GM18526 (cell line): ENCODE measurements around the gene ROBO1.

Experiments
- POLR2A ChIP-seq: IDR thresholded peaks from 3 replicates; pipeline ENCODE4 v1.6.1; 2011; ENCODE audit not compliant: insufficient read length; ENCODE audit errors: extremely low read depth

Gene ROBO1

GRCh38 chr3:78912687-78913086 lies 855.1 kb downstream of the ROBO1 start:
- no peak for TF ChIP-seq POLR2A

- TF ChIP-seq POLR2A = no peak
These were observed 855.5 kb downstream of the ROBO1 start for GRCh38 chr3:78912259-78912658.

- no peak for TF ChIP-seq POLR2A
These were observed 856.4 kb downstream of the ROBO1 start for GRCh38 chr3:78911394-78911793.

- no peak for TF ChIP-seq POLR2A
These were observed 859.6 kb downstream of the ROBO1 start for GRCh38 chr3:78908236-78908635.

GRCh38 chr3:78907367-78907766 lies 860.4 kb downstream of the ROBO1 start:
- no peak for TF ChIP-seq POLR2A

- TF ChIP-seq POLR2A = no peak
These were observed 860.9 kb downstream of the ROBO1 start for GRCh38 chr3:78906930-78907329.

GRCh38 chr3:78906245-78906644 lies 861.6 kb downstream of the ROBO1 start:
- no peak for TF ChIP-seq POLR2A

GRCh38 chr3:78905700-78906099 lies 862.1 kb downstream of the ROBO1 start:
- no peak for TF ChIP-seq POLR2A

- no peak for TF ChIP-seq POLR2A
These were observed 866.3 kb downstream of the ROBO1 start for GRCh38 chr3:78901544-78901943.

- no peak for TF ChIP-seq POLR2A
These were observed 866.9 kb downstream of the ROBO1 start for GRCh38 chr3:78900880-78901279.

GRCh38 chr3:78900426-78900825 lies 867.4 kb downstream of the ROBO1 start:
- no peak for TF ChIP-seq POLR2A

GRCh38 chr3:78895528-78895927 lies 872.3 kb downstream of the ROBO1 start:
- no peak for TF ChIP-seq POLR2A

GRCh38 chr3:78894787-78895186 lies 873.0 kb downstream of the ROBO1 start:
- no peak for TF ChIP-seq POLR2A

- TF ChIP-seq POLR2A = no peak
These were observed 874.6 kb downstream of the ROBO1 start for GRCh38 chr3:78893161-78893560.

- no peak for TF ChIP-seq POLR2A
These were observed 878.5 kb downstream of the ROBO1 start for GRCh38 chr3:78889348-78889747.

GRCh38 chr3:78888635-78889034 lies 879.2 kb downstream of the ROBO1 start:
- no peak for TF ChIP-seq POLR2A

- no peak for TF ChIP-seq POLR2A
These were observed 880.2 kb downstream of the ROBO1 start for GRCh38 chr3:78887547-78888011.

- TF ChIP-seq POLR2A = no peak
These were observed 880.8 kb downstream of the ROBO1 start for GRCh38 chr3:78887029-78887428.

GRCh38 chr3:78882251-78882650 lies 885.5 kb downstream of the ROBO1 start:
- TF ChIP-seq POLR2A = no peak

- no peak for TF ChIP-seq POLR2A
These were observed 886.3 kb downstream of the ROBO1 start for GRCh38 chr3:78881501-78881900.
